ENCODE results near the gene CFAP58. TPM values are rescaled to one million over a fixed set of nuclear protein-coding genes. Genes with fewer than 3 reads are reported as not detected.

The CFAP58 gene, protein sequence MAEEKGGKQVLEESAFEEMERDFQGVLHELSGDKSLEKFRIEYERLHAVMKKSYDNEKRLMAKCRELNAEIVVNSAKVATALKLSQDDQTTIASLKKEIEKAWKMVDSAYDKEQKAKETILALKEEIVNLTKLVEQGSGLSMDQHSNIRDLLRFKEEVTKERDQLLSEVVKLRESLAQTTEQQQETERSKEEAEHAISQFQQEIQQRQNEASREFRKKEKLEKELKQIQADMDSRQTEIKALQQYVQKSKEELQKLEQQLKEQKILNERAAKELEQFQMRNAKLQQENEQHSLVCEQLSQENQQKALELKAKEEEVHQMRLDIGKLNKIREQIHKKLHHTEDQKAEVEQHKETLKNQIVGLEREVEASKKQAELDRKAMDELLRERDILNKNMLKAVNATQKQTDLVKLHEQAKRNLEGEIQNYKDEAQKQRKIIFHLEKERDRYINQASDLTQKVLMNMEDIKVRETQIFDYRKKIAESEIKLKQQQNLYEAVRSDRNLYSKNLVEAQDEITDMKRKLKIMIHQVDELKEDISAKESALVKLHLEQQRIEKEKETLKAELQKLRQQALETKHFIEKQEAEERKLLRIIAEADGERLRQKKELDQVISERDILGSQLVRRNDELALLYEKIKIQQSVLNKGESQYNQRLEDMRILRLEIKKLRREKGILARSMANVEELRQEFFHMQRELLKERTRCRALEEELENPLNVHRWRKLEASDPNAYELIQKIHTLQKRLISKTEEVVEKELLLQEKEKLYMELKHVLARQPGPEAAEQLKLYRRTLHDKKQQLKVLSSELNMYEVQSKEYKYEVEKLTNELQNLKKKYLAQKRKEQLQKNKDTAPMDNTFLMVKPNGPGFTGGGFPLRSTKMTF
- polyA plus RNA-seq (ENCODE audit: insufficient read length in 4 of 4) = under 1 TPM; 0.35 to 0.49 (median 0.43) TPM

DNA sequence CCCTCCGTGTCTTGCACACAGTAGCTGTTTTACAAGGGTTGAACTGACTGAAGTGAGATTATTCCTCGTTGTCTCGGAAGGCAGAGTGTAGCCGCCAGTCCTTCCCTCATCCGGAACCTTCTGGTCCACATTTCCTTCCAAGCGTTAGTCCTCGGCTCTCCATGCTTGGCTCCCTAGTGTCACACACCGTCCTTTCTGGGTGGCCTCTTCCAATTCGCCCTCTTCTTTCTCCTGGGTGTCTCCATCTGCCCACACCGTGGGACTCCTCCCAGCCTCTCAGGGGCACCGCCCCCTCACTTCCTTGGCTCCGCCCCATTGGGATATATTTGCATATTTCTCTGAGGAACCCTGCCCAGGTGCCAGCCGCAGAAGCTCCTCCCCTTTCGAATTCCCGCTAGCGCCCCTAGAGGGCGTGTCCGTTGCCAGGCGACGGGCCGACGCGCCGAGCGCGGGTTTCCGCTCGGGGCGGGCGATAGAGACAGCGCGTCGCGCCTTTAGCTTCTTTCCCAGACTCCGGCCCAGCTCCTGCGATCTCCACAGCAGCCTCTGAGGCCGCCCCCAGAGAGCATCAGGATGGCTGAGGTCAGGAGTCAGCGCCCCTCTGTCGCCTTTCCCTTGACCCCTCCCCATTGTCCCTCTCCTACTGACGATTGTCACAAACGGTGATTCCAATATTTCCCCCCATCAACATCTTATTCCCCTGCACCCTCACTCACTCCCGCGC is at the start of gene CFAP58:
Gene CFAP58, plus strand, starts transcription at position 509 of the 724 bp plus-strand sequence. Its CDS starts 65 bp downstream, at position 574.
- DNase-seq (ENCODE audit: low read depth in 4 of 4, low spot score in 3 of 4) = peak; percentile 81 to 86 (median 84)

DNA sequence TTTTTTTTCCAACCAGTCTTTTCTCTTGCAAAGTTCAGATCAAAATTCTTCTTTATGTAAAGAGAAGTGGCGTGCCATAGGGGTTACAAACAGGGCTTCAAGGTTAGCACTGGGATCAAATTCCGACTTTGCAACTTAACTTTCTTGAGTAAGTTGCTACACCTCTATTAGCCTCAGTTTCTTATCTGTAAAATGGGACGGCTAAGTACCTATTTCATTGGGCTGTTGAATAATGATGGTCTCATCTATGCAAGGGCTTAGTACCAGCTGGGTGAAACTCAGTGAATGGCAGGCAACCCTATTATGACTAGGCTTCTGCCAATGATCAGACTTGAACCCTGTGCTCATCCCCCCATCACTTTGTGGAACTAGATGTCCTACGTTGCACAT is 49.3 kb upstream of the CFAP58 start:
- no peak for DNase-seq (ENCODE audit: low read depth in 4 of 4, low spot score in 3 of 4)

DNA sequence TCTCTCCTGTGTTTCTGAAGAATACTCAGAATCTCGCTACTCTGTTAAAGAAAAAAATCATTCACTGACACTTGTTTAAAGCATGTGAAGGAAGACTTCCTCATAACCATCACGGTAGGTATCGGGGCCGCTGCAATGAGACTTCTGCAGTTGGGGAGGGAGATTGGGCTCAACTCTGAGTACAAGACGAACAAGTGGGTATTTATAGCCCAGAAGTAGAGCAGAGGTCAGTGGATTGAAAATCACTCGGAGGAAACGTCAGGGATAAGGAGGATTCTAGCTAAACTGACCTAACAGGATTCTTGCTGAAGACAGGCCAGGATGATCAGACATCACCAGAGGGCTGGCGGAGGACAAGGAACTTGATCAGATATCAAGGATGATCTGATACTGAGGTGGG is 48.7 kb upstream of the CFAP58 start:
- no peak for DNase-seq (ENCODE audit: low read depth in 4 of 4, low spot score in 3 of 4)

DNA sequence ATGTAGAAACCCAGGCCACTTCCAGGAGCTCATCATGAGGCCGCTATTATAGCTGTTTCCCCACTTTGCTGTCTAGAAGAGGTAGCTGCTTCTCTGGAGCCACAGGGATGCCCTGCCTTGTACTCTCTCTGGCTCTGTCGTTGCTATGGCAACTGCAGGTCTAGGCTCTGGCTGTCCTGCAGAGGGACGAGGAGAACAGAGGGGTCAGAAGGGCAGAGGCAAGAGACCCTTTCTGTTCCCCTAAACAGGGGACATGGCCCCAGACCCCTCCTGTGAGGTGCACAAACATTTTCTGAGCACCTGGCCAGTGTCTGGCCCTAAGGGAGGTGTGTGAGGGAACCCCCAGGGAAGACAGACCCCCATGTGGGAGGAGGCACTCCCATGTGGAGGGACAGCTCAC is 46.7 kb upstream of the CFAP58 start:
- DNase-seq (ENCODE audit: low read depth in 4 of 4, low spot score in 3 of 4) = no peak

DNA sequence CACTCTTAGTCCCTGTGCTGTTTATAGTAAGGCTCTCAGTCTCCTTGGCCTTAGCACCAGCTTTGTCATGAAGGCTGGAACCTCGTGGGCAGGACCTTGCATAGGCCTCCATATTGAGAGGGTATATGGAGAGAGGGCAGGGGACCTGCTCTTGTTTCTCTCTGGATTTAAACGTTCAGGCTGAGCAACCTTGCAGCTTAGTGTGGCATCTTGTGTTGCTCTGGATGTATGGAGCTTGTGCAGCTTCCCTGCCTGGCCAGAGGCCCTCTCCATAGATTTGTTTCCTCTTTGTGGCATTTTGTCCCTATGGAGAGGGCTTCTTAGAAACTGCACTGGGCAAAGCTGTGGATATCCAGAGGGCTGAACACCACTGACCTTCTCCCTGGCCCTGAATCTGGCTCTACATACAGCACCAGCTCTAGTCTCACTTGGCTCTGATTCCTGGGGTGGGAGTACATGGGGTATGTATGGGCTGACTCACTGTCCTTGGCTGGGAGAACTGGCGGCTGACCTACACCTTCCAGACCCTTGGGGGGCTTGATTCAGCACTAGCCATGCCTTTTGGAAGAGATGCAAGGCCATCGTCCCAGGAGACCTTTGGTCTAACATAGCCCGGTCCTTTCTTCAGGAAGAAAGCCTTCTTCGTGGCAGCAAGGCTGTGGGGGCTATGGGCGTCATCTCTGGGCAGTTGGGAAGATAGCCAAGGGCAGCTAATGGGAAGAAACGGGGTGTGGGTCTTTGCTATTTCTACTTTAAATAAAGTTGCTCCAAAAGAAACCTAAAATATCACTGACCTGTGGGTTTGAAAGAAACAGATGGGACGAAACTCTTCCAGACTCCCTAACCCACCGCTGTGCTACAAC is 45.8 kb upstream of the CFAP58 start:
- DNase-seq (ENCODE audit: low read depth in 4 of 4, low spot score in 3 of 4) = no peak

DNA sequence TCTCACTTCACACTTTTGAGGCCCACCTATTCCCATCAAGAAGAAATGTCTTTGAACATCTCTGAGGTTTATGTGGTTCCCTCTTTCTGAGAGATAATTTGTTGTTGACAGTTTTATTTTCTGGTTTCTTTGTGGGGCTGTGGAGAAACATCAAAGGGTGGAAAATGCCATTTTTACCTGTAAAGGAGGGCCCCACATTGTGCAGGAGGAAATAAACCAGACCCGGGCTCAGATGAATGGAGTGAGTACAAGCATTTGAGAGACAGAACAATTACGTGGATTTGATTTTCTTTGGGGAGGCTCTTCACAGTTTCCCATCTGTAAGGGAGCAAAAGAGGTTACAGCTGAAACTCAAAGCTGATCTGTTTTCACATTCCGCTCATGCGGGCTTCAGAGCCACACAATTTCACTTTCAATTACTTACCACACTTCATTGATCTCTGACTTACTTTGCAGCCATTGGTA is 45.2 kb upstream of the CFAP58 start:
- DNase-seq (ENCODE audit: low read depth in 4 of 4, low spot score in 3 of 4) = no peak

DNA sequence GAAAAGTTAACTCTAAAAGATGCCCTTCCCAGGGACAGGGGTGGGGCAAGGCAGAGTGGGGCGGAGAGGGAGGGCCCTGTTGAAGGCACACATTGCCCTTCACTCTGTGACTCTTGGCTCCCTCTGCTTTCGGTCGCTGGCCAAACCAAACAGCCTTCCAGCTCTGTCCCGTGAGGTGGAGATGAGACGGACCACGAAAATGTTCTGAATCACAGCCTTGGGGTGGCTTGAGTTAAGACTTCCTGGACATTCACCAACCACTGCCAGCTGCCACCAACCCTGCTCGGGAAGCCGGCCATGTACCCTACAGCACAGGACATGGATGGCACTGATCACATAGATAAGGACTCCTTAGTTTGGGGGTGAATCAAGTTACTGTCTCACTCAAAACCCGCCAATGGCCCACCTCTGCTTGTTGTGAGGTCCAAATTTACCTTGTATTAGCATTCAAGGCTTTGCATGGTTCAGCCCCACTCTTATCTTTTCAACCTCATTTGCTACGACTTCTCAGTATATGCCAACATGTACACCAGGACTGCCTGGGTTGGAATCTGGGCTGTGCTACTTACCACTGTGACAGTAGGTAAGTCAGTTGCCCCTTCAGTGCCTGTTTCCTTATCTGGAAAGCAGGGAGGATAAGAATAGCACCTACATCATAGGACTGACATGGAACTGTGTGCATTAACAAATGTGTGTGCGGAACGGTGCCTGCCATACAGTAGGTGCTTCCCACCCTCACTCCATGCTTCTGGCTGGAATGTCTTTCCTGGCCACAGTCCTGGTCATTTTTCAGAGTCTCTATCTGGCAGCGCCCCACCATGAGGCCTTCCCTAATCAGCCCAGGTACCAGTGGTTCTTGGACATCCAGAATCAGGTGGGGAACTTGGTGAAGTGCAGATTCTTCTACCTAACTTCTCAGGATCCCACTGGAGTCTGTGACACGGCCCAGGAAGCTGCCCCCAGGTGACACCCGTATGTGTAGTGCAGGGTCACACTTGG is 43.4 kb upstream of the CFAP58 start:
- DNase-seq (ENCODE audit: low read depth in 4 of 4, low spot score in 3 of 4) = no peak

DNA sequence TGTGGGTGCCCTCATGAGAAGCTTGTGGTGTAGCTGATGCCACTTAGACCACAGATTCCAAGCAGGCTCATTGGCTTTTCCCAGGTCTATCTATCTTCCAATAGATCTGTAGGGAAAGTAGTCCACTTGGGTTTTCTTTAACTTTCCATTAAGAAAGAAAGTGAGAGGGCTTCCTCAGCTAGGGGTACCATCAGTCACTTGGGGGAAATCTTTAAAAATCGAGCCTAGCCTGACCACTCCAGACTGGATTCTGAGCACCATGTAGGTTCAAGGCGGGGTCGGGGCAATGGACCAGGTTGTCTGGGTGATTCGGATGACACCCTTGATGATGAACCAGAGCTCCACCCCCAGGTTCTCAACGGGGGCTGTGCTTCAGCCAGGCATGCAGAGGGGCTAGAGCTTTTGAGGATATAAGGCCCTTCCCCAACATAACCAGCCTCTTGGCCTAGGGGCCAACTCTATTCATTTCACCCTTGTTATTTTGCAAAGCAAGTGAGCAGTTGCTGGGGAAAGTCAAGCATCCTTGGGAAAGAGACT is 42.4 kb upstream of the CFAP58 start:
- DNase-seq (ENCODE audit: low read depth in 4 of 4, low spot score in 3 of 4) = no peak

DNA sequence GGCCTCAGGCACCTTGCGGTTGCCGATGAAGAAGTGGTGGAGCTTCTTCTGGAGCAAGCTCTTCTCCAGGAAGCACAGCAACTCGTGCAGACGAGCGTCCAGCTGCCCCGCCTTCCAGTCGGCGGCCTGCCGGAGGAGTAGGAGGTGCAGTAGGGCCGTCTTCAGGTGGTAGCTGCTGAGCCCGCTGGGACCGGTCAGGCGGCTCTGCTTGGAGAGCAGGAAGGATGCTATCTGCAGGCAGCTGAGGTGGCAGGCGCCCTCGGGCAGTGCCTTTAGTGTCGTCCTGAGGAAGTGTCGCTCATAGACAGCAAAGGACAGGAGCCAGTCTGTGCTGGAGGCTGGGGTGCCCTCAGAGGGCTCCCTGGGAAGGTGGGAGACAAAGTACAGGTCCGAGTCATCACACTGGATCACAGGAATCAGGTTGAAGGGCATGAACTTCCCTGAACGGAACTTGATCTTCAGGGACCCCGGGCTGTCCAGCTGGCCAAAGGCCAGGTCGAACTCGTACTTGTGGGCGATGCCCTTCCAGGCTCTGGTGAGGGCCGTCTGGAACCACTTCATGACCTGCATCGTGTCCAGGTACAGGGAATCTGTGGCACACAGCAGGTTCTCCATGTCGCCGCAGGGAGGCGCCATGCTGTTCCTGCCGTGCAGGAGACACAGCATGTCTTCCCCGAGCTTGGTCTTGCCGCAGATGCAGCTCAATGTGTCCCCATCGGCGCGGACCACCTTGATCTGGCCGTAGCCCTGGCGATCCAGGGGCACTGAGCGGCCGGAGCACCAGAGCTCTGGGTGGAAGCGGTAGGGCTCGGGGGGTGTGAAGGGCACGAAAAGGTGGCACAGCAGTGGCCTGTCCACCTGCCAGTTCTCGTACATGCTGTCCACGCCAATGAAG is 38.8 kb upstream of the CFAP58 start:
- no peak for DNase-seq (ENCODE audit: low read depth in 4 of 4, low spot score in 3 of 4)

DNA sequence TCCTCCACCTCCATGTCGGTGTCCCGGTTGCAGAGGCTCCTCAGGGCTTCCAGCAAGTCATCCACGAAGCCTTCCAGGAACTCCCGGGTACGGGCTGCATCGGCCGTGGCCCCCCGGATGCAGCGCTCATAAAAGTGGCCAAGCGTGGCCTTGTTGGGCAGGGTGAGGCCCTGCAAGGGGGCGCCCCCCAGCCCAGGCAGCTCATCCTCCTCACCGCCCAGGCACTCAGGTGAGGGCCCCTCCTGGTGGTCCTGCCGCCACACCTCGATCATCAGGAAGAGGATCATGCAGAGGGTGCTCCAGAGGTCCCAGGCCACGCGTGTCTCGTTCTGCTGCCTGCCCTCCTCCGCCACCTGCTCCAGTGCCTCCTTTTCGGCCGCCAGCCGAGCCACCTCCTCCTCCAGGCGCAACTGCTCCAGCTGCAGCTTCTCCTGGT is 38.1 kb upstream of the CFAP58 start:
- DNase-seq (ENCODE audit: low read depth in 4 of 4, low spot score in 3 of 4) = no peak

DNA sequence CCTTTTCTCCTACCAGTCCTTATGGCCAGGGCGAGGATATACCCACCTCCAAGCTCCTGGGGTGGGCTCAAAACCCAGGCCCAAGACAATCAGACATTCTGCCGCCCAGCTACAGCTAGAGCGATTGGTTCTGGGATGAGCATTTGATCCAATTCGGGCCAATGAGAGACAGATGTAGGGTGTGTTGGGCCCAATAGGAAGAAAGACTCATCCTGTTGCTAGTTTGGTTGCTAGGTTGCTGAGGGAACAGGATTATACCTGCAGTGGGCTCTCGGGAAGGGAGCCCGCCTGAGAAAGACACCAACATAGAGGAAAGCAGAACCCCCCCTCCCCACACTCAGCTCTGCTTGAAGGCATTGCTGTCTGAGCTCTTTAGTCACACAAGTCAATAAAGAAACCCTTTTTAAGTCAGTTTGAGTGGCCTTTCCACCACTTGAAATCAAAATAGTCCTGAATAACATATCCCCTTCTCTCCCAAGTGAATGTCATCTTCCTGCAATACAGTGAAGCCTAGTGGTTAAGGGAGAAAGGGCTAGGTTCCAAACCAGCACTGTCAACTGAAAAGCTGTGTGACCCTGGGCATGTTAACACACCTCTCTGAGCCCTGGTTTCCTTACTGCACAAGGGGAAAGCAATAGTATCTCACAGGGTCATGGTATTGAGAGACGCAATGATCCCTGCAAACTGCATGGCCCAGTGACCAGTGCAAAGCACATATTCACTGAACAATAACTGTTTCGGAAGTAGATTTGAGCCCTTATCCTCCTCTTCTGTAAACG is 37.1 kb upstream of the CFAP58 start:
- DNase-seq (ENCODE audit: low read depth in 4 of 4, low spot score in 3 of 4) = no peak

DNA sequence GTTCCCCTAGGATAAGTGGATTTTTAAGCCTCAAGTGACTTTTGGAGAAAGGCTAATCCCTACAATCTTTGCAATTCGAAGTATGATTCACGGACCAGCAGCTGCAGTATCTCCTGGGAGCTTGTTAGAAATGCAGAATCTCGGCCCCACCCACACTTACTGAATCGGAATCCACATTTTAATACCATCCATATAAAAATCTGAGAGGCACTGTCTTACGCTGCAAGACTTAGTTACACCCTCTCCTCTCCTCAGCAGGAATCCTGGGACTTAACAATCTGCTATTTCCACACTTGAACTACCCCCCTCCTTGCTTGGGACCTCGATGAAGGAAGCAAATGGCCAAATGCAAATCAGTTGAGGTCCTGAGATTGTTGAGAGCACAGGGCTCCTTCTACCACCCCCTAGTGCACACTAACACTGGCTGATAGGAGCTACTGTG is 36.3 kb upstream of the CFAP58 start:
- DNase-seq (ENCODE audit: low read depth in 4 of 4, low spot score in 3 of 4) = no peak

DNA sequence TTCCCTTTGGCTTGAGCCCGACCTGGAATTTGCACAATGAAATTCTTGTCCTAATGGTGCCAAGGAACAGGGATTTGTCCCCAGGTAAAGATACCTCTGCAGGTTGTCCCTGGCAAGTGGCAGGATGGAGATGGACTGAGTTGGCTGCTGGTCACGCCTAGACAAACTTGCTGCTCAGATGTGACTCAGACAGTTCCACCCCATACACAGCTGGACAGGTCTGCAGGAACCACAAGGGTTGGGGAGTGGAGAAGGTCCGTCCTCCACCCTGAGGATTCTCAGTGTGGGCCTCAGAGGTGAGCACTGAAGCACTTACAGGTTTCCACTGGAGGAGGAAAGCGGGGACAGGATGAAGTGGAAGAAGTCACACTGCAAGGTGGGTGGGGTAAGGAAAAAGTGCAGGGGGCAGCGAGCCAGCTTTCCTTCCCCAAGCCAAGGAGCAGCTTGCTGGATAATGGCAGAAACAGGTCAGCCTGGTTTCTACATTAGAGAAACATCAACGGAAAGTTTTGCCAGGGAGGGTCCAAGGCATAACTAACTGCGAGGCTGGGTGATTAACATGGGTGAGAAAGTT is 35.8 kb upstream of the CFAP58 start:
- no peak for DNase-seq (ENCODE audit: low read depth in 4 of 4, low spot score in 3 of 4)

DNA sequence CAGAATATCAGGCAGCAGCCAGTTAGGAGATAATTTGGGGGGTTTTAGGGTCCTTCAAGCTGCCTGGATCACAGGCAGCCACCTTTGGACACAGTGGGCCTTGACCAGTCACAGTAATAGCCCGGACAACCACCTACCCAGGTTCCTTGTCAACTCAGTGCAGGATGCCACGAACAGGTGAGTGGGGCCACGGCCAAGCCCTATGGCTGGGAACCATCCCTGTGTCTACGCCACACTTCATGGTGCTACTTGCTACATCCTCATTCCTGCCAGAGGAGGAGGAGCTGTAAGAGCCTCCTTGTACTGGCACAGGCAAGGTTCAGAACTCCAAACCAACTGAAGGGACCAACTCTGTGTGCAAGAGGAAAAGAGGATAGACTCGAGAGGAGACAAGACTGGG is 35.3 kb upstream of the CFAP58 start:
- DNase-seq (ENCODE audit: low read depth in 4 of 4, low spot score in 3 of 4) = no peak

DNA sequence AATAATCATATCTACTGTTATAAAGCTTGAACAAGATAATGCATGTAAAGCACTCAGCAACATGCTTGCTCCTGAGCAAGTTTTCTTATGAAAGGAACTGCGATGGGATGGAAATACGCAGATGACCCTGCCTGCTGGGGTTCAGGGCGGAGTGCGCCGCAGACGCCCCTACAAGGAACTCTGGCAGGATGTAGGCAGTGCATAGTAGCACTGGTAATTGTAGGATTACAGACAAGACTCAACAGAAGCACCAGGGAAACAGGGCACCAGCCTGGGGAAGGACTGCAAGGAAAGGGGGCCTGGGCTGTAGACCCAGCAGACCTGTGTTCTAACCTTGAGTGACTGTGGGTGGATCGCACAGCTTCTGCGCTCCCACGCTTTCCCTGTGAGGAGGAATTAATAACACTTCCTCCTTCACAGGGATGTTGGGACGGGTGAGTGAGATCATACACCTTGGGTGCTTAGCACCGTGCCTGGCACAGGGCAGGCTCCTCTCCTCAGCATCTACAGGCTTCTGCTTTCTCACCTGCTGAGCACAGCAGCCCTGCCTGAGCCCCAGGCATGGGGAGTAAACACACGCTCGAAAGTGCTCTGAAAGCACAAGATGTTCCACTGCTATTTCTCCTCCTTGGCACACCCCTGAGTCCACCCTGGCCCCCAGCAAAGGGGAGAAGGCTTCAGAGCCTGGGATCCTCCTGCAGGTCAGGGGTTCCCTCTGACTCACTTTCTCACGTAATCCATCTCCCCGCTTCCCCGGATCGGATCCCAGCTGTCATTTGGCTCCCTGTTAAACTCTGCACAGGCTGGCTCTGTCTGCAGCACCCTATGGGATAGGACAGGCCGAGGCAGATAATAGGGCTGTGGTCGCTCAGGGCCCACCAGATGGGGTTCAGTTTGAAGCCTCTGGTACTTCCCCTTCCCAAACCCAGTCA is 34.6 kb upstream of the CFAP58 start:
- DNase-seq (ENCODE audit: low read depth in 4 of 4, low spot score in 3 of 4) = no peak

Data from right renal pelvis (tissue), 4 donors.